Activated CD4-positive, alpha-beta memory T cell treated with anti-CD3 and anti-CD28 coated beads for 36 hours (primary cell): ENCODE data around the gene ARHGAP26. TPM values are rescaled to one million over a fixed set of nuclear protein-coding genes. Genes with fewer than 3 reads are reported as not detected.
A peak's percentile ranks its signal among the peaks of the same experiment; 100 is the strongest.
"Not testable (repeated sequence)": the region's sequence is repeated elsewhere in the genome, so short reads cannot be mapped to it uniquely, and the experiment has no call there.

ENCODE experiments used
- CTCF ChIA-PET: fragments of 350-600 bp; sonication (Branson Sonifier 250); formaldehyde crosslinking; loops from one replicate; lab custom pipeline; 2021; ENCODE audit warnings: antibody characterized with exemption, inconsistent platforms; lab: Charles Lee
- POLR2A ChIA-PET: fragments of 350-600 bp; sonication (Branson Sonifier 250); formaldehyde crosslinking; loops from one replicate; lab custom pipeline; 2021; ENCODE audit warnings: antibody characterized with exemption; lab: Charles Lee
- DNase-seq: peaks from one replicate; pipeline ENCODE4 v3.0.0-alpha.2; 2020
- H3K27ac Mint-ChIP-seq: one replicate; pipeline ENCODE4 v1.8.0; 2021; ENCODE audit warnings: mixed read lengths
- H3K27me3 Mint-ChIP-seq: one replicate; pipeline ENCODE4 v1.8.0; 2021; ENCODE audit warnings: mixed read lengths
- H3K36me3 Mint-ChIP-seq: one replicate; pipeline ENCODE4 v1.8.0; 2021; ENCODE audit warnings: mixed read lengths
- H3K4me1 Mint-ChIP-seq: one replicate; pipeline ENCODE4 v1.8.0; 2021; ENCODE audit warnings: low read depth, mixed read lengths
- H3K4me3 Mint-ChIP-seq: one replicate; pipeline ENCODE4 v1.8.0; 2021; ENCODE audit warnings: mild to moderate bottlenecking, mixed read lengths
- H3K9me3 Mint-ChIP-seq: one replicate; pipeline ENCODE4 v1.8.0; 2021; ENCODE audit warnings: mixed read lengths
- intact Hi-C: fragments of 100-400 bp; cut with micrococcal nuclease; formaldehyde crosslinking; loops from one replicate; pipeline ENCODE4 v1.15.1; 2023
- total RNA-seq, 2 experiments: library from RNA; stranded (reverse); gene quantifications; one replicate each; pipeline ENCODE4 v1.2.3, GENCODE V29; 2021

Gene ARHGAP26
- total RNA-seq, 2 experiments from 2014 or later, result 16.4 to 16.9 TPM

- Mint-ChIP-seq H3K4me1 (peaks cover 50% of the 10 kb centered on the region), H3K27ac (peak overlapping the region; percentile 91)
- H3K27me3 Mint-ChIP-seq, DNase-seq, POLR2A ChIA-PET, H3K4me3 Mint-ChIP-seq, H3K9me3 Mint-ChIP-seq, H3K36me3 Mint-ChIP-seq: not testable (repeated sequence)
- intact Hi-C loops, result loop anchor here (5.0 to 10.0 kb wide), 3 partner anchors 184 to 967 kb away; no protein-coding TSS in a partner anchor
- CTCF ChIA-PET, result interaction anchor here (0.5 to 4.7 kb wide), 2 partner anchors 463 to 824 kb away, joined by 3 to 40 read pairs; no protein-coding TSS in a partner anchor
Observed at GRCh38 chr5:143000551-143000950, 230.4 kb downstream of the ARHGAP26 start.

- H3K36me3 Mint-ChIP-seq, result no peaks in the 10 kb centered on the region
- ChIA-PET POLR2A (interaction anchor here (1.1 to 2.3 kb wide), 5 partner anchors 25 to 402 kb away, joined by 3 to 16 read pairs (median 4); partner anchors contain the start of gene NR3C1), CTCF (interaction anchor here (0.8 to 4.7 kb wide), 20 partner anchors 12 to 966 kb away, joined by 3 to 40 read pairs (median 4); partner anchors contain the start of gene NR3C1)
- intact Hi-C loops, result loop anchor here (1.0 to 10.0 kb wide), 8 partner anchors 7 to 965 kb away; no protein-coding TSS in a partner anchor
- peak overlapping the region; percentile 11 for H3K4me3 Mint-ChIP-seq
- peak overlapping the region; percentile 91 for H3K27ac Mint-ChIP-seq
- DNase-seq, result peak; percentile 49
- no peaks in the 10 kb centered on the region for H3K27me3 Mint-ChIP-seq
- peaks cover 51% of the 10 kb centered on the region for H3K4me1 Mint-ChIP-seq
- no peaks in the 10 kb centered on the region for H3K9me3 Mint-ChIP-seq
Observed at GRCh38 chr5:143001764-143002351, 231.7 kb downstream of the ARHGAP26 start.

DNA sequence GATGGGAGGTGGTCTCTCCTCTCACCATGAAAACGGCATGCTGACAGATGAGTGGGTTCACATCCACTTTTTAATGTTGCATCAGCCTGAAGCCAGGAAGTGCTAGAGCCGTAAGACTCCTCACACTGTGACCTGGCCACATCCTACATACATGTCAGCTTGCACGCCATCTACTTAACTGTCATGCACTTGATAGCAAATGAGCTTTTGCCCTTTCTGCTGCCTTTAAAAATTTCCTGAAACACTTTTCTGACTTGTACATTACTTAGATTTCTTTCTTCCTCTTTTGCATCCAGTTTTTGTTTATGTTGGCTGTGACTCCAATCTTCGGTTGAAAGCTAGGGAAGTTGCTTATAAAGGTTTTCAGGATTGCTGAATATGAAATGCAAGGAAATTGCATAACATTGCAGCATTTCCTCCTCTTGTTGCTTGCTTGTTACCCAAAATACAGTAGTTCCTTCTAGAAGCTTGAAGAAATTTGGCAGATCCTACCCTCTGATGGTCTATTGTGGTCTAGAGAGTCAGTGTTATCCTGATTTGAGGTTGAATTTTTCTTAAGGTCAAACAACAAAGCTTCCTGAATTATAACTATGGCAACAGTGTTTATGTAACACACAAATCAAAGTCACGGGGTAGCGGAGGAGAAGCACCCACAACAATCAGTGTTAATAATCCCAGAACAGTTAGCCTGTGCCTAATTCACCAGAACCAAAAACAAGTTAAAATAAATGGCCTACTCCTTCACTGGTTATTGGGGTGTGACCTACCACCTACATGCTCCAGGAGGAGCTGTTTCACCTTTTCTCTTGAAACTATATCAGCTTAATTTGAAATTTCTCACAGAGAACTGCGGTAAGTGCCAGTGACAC lies 232.5 kb downstream of the ARHGAP26 start:
- intact Hi-C loops, result loop anchor here (1.0 to 10.0 kb wide), 8 partner anchors 26 to 965 kb away; no protein-coding TSS in a partner anchor
- no peaks in the 10 kb centered on the region for H3K27me3 Mint-ChIP-seq

GRCh38 chr5:143003328-143003636 lies 233.1 kb downstream of the ARHGAP26 start:
- Mint-ChIP-seq H3K36me3 (no peaks in the 10 kb centered on the region), H3K4me1 (peaks cover 62% of the 10 kb centered on the region), H3K27me3 (no peaks in the 10 kb centered on the region), H3K4me3 (no peak overlapping the region), H3K9me3 (no peaks in the 10 kb centered on the region), H3K27ac (peak overlapping the region; percentile 91)
- DNase-seq, result no peak
- ChIA-PET POLR2A (interaction anchor here (0.9 to 2.3 kb wide), 7 partner anchors 22 to 1187 kb away, joined by 3 to 16 read pairs (median 4); partner anchors contain the start of gene NR3C1), CTCF (interaction anchor here (0.5 to 4.7 kb wide), 25 partner anchors 10 to 966 kb away, joined by 3 to 40 read pairs (median 4); partner anchors contain the start of gene NR3C1)
- intact Hi-C loops, result loop anchor here (1.0 to 10.0 kb wide), 7 partner anchors 26 to 964 kb away; no protein-coding TSS in a partner anchor

More for the DNA sequence above, 232.5 kb downstream of the ARHGAP26 start:
- Mint-ChIP-seq H3K36me3 (no peaks in the 10 kb centered on the region), H3K9me3 (no peaks in the 10 kb centered on the region), H3K4me1 (peaks cover 56% of the 10 kb centered on the region), H3K4me3 (peak overlapping the region; percentile 52), H3K27ac (peak overlapping the region; percentile 91)
- peak; percentile 79 for DNase-seq
- POLR2A ChIA-PET, result interaction anchor here (0.9 to 2.3 kb wide), 9 partner anchors 21 to 1187 kb away, joined by 3 to 16 read pairs (median 4); partner anchors contain the start of gene NR3C1
- CTCF ChIA-PET, result interaction anchor here (0.5 to 4.7 kb wide), 31 partner anchors 9 to 967 kb away, joined by 3 to 40 read pairs (median 4); partner anchors contain the start of gene NR3C1

GRCh38 chr5:143004361-143005145 lies 234.4 kb downstream of the ARHGAP26 start:
- no peaks in the 10 kb centered on the region for H3K36me3 Mint-ChIP-seq
- no peaks in the 10 kb centered on the region for H3K9me3 Mint-ChIP-seq
- ChIA-PET CTCF (interaction anchor here (0.8 to 4.7 kb wide), 5 partner anchors 79 to 820 kb away, joined by 3 to 40 read pairs (median 6); partner anchors contain the start of gene NR3C1), POLR2A (no interaction called here)
- H3K27me3 Mint-ChIP-seq, result no peaks in the 10 kb centered on the region
- H3K4me1 Mint-ChIP-seq, result peaks cover 74% of the 10 kb centered on the region
- intact Hi-C loops, result loop anchor here (5.0 to 10.0 kb wide), 4 partner anchors 180 to 963 kb away; no protein-coding TSS in a partner anchor
- H3K4me3 Mint-ChIP-seq, result no peak overlapping the region
- DNase-seq, result no peak
- peak overlapping the region; percentile 71 for H3K27ac Mint-ChIP-seq

DNA sequence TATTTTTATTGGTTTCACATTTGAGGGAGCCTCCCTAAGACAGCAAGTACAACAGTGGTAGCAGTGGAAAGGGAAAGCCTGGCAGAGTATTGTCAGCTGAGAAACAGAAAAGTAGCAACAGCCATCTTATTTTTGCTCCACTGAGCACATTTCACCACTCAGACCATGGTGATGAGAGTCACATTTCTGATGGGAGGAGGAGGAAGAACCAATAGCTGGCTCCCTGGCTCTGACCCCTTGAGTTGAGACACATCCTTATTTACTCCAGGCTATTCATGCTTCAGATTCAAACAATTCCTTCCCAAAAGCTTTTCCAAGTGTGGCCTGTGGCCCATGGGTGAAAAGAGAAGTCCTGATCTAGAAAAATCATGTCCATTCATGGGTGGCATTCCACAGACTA lies 236.3 kb downstream of the ARHGAP26 start:
- peaks cover 85% of the 10 kb centered on the region for H3K4me1 Mint-ChIP-seq
- DNase-seq, result no peak
- no peaks in the 10 kb centered on the region for H3K9me3 Mint-ChIP-seq
- H3K27me3 Mint-ChIP-seq, result no peaks in the 10 kb centered on the region
- intact Hi-C loops, result loop anchor here (5.0 to 10.0 kb wide), 2 partner anchors 178 to 686 kb away; no protein-coding TSS in a partner anchor
- ChIA-PET CTCF (no interaction called here), POLR2A (interaction anchor here (0.6 kb wide), 1 partner anchor 544 kb away, joined by 5 read pairs; no protein-coding TSS in a partner anchor)
- no peak overlapping the region for H3K4me3 Mint-ChIP-seq
- no peaks in the 10 kb centered on the region for H3K36me3 Mint-ChIP-seq
- no peak overlapping the region for H3K27ac Mint-ChIP-seq

DNA sequence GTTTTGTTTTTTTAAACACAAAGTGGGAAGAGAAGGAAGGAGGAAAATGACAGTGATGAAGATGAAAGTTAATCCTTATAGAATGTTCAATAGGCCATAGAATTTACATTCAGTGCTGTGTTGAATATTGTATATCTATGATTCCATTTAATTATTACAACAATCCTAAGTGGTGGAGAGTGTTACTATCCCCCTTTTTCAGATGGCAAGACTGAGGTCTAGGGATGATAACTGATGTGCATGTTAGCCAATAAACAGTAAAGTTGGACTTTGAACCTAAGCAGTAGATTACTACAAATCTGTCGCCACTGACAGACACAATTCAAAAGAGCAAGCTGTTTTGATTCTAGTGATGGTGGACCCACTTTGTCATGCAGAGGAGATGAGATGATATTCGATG lies 237.9 kb downstream of the ARHGAP26 start:
- Mint-ChIP-seq H3K4me3 (no peak overlapping the region), H3K36me3 (no peaks in the 10 kb centered on the region)
- POLR2A ChIA-PET, result no interaction called here

DNA sequence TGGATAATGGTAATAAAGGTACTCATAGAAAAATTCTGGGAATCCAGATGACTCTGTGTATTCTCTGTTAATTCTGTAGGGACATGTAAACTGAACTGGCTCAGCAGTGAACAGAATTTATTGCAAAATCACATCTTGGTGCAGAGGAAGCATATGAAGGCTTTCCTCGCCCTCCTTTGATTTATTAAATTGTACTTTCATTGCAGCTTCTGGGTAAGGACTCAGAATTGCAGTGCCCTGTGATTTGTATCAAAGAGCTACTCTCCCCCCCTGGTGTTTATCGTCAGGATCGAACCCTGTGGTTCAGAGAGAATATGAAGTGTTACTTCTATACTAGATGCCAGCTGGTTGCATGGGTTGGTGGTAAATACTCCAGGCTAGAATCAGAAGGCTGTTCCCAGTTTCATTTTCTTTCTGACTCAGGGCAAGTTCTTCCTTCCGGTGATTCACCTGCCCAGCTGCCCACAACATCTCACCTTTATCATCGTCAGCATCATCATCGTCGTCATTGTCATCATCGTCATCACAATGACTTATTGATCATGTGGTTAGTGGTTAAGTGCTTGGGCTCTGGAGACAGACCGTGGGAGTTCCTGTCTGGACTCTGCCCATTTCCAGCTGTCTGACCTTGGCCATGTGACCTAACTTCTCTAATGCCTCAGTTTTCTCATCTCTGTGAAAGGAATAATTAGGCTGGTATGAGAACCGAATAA lies 238.8 kb downstream of the ARHGAP26 start:
- DNase-seq, result peak; percentile 90
- H3K36me3 Mint-ChIP-seq, result peaks cover 2% of the 10 kb centered on the region
- H3K27me3 Mint-ChIP-seq, result no peaks in the 10 kb centered on the region
- intact Hi-C loops, result loop anchor here (1.0 to 10.0 kb wide), 16 partner anchors 8 to 1181 kb away; no protein-coding TSS in a partner anchor
- H3K9me3 Mint-ChIP-seq, result no peaks in the 10 kb centered on the region
- ChIA-PET CTCF (interaction anchor here (0.8 to 2.5 kb wide), 16 partner anchors 14 to 818 kb away, joined by 3 to 16 read pairs (median 3); partner anchors contain the start of gene NR3C1), POLR2A (interaction anchor here (0.7 to 1.9 kb wide), 6 partner anchors 15 to 819 kb away, joined by 3 to 9 read pairs (median 3); no protein-coding TSS in a partner anchor)
- peak overlapping the region; percentile 31 for H3K4me3 Mint-ChIP-seq
- peak overlapping the region; percentile 73 for H3K27ac Mint-ChIP-seq
- peaks cover 69% of the 10 kb centered on the region for H3K4me1 Mint-ChIP-seq

More for the DNA sequence above, 237.9 kb downstream of the ARHGAP26 start:
- intact Hi-C loops, result loop anchor here (2.0 to 10.0 kb wide), 6 partner anchors 29 to 684 kb away; no protein-coding TSS in a partner anchor
- DNase-seq, result no peak
- Mint-ChIP-seq H3K27ac (peak overlapping the region; percentile 73), H3K4me1 (peaks cover 77% of the 10 kb centered on the region), H3K27me3 (no peaks in the 10 kb centered on the region), H3K9me3 (no peaks in the 10 kb centered on the region)
- CTCF ChIA-PET, result interaction anchor here (1.0 to 1.7 kb wide), 4 partner anchors 49 to 816 kb away, joined by 3 to 16 read pairs (median 4); partner anchors contain the start of gene NR3C1

GRCh38 chr5:143010351-143010750 lies 240.2 kb downstream of the ARHGAP26 start:
- no peaks in the 10 kb centered on the region for H3K9me3 Mint-ChIP-seq
- CTCF ChIA-PET, result interaction anchor here (1.2 to 2.5 kb wide), 4 partner anchors 14 to 816 kb away, joined by 3 to 10 read pairs (median 4); no protein-coding TSS in a partner anchor
- intact Hi-C loops, result no loop called here
- POLR2A ChIA-PET, result interaction anchor here (0.6 to 1.9 kb wide), 2 partner anchors 29 to 818 kb away, joined by 4 to 9 read pairs; no protein-coding TSS in a partner anchor
- no peak overlapping the region for H3K4me3 Mint-ChIP-seq
- peaks cover 4% of the 10 kb centered on the region for H3K36me3 Mint-ChIP-seq
- peak overlapping the region; percentile 42 for H3K27ac Mint-ChIP-seq
- peaks cover 56% of the 10 kb centered on the region for H3K4me1 Mint-ChIP-seq
- DNase-seq, result no peak
- no peaks in the 10 kb centered on the region for H3K27me3 Mint-ChIP-seq

GRCh38 chr5:143011585-143011984 lies 241.4 kb downstream of the ARHGAP26 start:
- H3K27ac Mint-ChIP-seq, result no peak overlapping the region

More at GRCh38 chr5:143011585-143011984, 241.4 kb downstream of the ARHGAP26 start:
- Mint-ChIP-seq H3K9me3 (no peaks in the 10 kb centered on the region), H3K36me3 (peaks cover 4% of the 10 kb centered on the region), H3K27me3 (no peaks in the 10 kb centered on the region), H3K4me1 (peaks cover 48% of the 10 kb centered on the region), H3K4me3 (no peak overlapping the region)
- no peak for DNase-seq
- ChIA-PET POLR2A (no interaction called here), CTCF (interaction anchor here (1.4 kb wide), 1 partner anchor 123 kb away, joined by 3 read pairs; no protein-coding TSS in a partner anchor)
- intact Hi-C loops, result no loop called here
